Measurements from ENCODE around the gene MST1R. TPM values are rescaled to one million over a fixed set of nuclear protein-coding genes. Genes with fewer than 3 reads are reported as not detected.

Gene MST1R
- total RNA-seq (1 to 10 TPM; 1.2 to 4.2 (median 2.1) TPM), polyA plus RNA-seq (100 to 1,000 TPM in 1 of 3 donors, 10 to 100 TPM in 2; 15.7 to 106 (median 24.0) TPM)

DNA sequence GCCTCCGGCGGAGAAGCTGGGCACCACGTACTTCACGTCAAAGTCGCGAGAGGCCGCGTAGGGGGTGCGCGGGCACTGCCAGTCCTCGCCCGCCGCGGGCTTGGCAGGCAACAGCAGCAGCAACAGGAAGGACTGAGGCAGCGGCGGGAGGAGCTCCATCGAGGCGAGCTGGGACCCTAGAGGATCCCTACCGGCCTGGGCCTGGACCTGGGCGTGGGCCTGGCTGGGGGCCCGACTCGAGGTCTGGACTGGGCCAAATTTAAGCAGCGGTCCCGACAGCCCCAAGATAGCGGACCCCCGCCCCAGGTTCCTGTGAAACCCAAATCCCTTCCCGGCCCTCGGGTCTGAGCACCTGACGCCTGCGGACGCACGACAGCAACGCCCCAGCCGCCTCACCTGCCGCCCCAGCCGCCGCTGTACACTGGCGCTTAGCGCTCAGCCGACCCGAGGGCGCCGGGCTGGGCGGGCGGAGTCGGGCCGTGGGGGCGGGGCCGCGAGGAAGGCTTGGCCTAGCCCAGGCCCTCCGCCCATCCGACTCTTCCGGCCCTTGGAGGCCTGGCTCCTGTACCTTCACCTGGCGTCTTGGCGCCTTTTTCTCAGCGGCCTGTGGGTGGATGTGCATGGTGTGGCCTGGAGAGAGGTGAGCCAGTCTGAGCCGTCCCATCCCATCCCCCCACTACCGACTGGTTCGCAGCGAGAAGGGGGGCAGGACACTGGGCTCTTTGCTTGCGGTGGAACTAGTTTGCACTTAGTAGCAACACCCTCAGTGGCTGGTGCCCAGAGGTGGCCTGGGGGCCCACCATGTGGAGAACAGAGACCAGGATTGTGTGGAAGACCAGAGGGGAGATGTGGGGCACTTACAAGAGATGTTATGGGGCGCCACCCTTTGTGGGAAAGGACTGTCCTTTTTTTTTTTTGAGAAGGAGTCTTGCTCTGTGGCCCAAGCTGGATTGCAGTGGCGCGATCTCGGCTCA, at the start of gene MST1R:
Gene MST1R, minus strand, starts transcription at position 423 of the 974 bp plus-strand sequence. Its CDS starts 264 bp downstream, at position 159.
- Histone ChIP-seq H3K27me3 (no peaks in the 10 kb centered on the region), H3K27ac (peak within 1 kb of the TSS; percentile 22 to 64 (median 57)), H3K36me3 (peaks cover 0 to under 1% (median 0%) of the 10 kb centered on the region in 4 donors), H3K9me3 (no peaks in the 10 kb centered on the region), H3K4me1 (peaks cover 0 to 44% (median 22%) of the 10 kb centered on the region in 4 donors), H3K4me3 (peak within 1 kb of the TSS; percentile 18 to 46 (median 44))
- intact Hi-C loops (cut with DNase I) = loop anchor here (5.0 kb wide), 1 partner anchor 201 kb away; no protein-coding TSS in a partner anchor
- 14 to 31% methylated on average over 65 of the region's 65 CpGs for WGBS, 2 donors
- TF ChIP-seq POLR2A (IDR thresholded peaks at IDR 0.05) = peak in 1 of 2 donors; percentile 42
- TF ChIP-seq, protein P1, sequence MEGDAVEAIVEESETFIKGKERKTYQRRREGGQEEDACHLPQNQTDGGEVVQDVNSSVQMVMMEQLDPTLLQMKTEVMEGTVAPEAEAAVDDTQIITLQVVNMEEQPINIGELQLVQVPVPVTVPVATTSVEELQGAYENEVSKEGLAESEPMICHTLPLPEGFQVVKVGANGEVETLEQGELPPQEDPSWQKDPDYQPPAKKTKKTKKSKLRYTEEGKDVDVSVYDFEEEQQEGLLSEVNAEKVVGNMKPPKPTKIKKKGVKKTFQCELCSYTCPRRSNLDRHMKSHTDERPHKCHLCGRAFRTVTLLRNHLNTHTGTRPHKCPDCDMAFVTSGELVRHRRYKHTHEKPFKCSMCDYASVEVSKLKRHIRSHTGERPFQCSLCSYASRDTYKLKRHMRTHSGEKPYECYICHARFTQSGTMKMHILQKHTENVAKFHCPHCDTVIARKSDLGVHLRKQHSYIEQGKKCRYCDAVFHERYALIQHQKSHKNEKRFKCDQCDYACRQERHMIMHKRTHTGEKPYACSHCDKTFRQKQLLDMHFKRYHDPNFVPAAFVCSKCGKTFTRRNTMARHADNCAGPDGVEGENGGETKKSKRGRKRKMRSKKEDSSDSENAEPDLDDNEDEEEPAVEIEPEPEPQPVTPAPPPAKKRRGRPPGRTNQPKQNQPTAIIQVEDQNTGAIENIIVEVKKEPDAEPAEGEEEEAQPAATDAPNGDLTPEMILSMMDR (IDR thresholded peaks at IDR 0.05) = no peak
- TF ChIP-seq POLR2AphosphoS5 (IDR thresholded peaks at IDR 0.05) = peak in 1 of 4 donors; percentile 48
- DNase-seq = peak; percentile 84

DNA sequence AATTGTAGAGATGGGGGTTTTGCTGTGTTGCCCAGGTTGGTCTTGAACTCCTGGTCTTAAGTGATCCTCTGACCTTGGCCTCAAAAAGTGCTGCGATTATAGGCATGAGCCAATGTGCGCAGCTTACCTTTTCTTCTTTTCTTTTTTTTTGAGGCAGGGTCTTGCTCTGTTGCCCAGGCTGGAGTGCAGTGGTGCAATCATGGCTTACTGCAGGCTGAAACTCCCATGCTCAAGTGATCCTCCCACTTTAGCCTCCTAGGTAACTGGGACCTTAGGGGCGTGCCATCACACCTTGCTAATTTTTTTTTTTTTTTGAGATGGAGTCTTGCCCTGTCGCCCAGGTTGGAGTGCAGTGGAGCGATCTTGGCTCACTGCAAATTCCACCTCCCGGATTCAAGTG, 49.3 kb upstream of the MST1R start:
- no peak for DNase-seq
- peaks cover 0 to 16% (median 13%) of the 10 kb centered on the region in 4 donors for H3K4me1 ChIP-seq
- 95 to 98% methylated on average over 6 of the region's 6 CpGs for WGBS, 2 donors
- H3K27me3 ChIP-seq = no peaks in the 10 kb centered on the region
- intact Hi-C loops (cut with DNase I) = no loop called here
- H3K27ac ChIP-seq = no peak overlapping the region
- H3K4me3 ChIP-seq = no peak overlapping the region
- no peaks in the 10 kb centered on the region for H3K36me3 ChIP-seq
- TF ChIP-seq, protein P1 (IDR thresholded peaks at IDR 0.05) = no peak
- TF ChIP-seq POLR2A (IDR thresholded peaks at IDR 0.05) = no peak
- TF ChIP-seq POLR2AphosphoS5 (IDR thresholded peaks at IDR 0.05) = no peak
- TF ChIP-seq EP300 (IDR thresholded peaks at IDR 0.05) = no peak
- H3K9me3 ChIP-seq = no peaks in the 10 kb centered on the region

DNA sequence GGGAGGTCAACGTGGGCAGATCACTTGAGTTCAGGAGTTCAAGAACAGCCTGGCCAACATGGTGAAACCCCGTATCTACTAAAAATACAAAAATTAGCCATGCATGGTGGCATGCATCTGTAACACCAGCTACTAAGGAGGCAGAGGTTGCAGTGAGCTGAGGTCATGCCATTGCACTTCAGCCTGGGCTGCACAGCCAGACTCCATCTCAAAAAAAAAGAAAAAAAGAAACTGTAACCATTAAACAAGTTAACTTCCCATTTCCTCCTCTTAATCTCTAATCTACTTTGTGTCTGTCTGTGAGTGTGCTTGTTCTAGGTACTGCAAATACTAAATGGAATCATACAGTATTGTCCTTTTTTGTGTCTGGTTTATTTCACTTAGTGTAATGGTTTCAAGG, 39.0 kb upstream of the MST1R start:
- H3K27ac ChIP-seq = no peak overlapping the region
- H3K27me3 ChIP-seq = no peaks in the 10 kb centered on the region
- peaks cover 0 to 33% (median 24%) of the 10 kb centered on the region in 4 donors for H3K4me1 ChIP-seq
- H3K4me3 ChIP-seq = no peak overlapping the region
- WGBS, 2 donors = 69 to 70% methylated on average over 2 of the region's 2 CpGs
- H3K9me3 ChIP-seq = no peaks in the 10 kb centered on the region
- TF ChIP-seq, protein P1 (IDR thresholded peaks at IDR 0.05) = no peak
- no peak for TF ChIP-seq POLR2A (IDR thresholded peaks at IDR 0.05)
- TF ChIP-seq POLR2AphosphoS5 (IDR thresholded peaks at IDR 0.05) = no peak
- no peak for TF ChIP-seq EP300 (IDR thresholded peaks at IDR 0.05)
- intact Hi-C loops (cut with DNase I) = no loop called here
- H3K36me3 ChIP-seq = peaks cover 0 to 3% (median 0%) of the 10 kb centered on the region in 4 donors
- no peak for DNase-seq

DNA sequence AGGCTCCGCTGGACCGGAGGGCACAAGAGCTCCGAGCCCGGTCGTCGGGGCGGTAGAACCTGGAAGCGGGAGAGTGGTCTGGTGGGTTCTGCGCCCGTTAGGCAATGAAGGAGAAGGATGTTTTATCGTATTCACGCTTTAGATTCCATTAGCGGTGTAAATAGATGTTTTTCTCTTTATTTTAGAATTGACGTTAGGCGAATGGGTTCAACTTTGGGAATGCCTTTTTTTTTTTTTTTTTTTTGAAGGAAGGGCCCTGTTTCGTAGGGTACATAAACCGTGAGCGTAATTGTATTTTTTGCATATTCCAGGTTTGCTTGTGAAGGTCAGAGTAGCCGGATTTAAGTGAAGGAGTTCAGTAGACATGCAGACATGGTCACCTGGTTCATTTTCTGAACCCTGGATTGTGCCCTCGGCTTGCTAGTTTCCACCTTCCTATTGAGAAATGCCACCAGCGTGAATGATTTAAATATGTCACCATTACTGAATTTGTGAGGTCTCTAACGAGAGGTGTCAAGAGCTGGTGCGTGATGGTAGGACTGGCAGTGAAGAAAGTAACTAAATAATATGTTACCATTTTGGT, 37.1 kb upstream of the MST1R start:
- H3K36me3 ChIP-seq = peaks cover 0 to under 1% (median 0%) of the 10 kb centered on the region in 4 donors
- H3K4me1 ChIP-seq = peaks cover 0 to 25% (median 22%) of the 10 kb centered on the region in 4 donors
- TF ChIP-seq POLR2AphosphoS5 (IDR thresholded peaks at IDR 0.05) (no peak), EP300 (IDR thresholded peaks at IDR 0.05) (no peak), POLR2A (IDR thresholded peaks at IDR 0.05) (no peak)
- TF ChIP-seq, protein P1 (IDR thresholded peaks at IDR 0.05) = no peak
- intact Hi-C loops (cut with DNase I) = no loop called here
- H3K27ac ChIP-seq = peak overlapping the region; percentile 90 to 96 (median 94)
- no peaks in the 10 kb centered on the region for H3K9me3 ChIP-seq
- H3K27me3 ChIP-seq = no peaks in the 10 kb centered on the region
- DNase-seq = peak; percentile 6
- peak overlapping the region; percentile 64 to 93 (median 80) for H3K4me3 ChIP-seq
- WGBS, 2 donors = 5 to 9% methylated on average over 23 of the region's 23 CpGs

Measured in sigmoid colon (tissue), 7 donors.